GM19351 (cell line): ENCODE data around the gene KRIT1.
A peak's percentile ranks its signal among the peaks of the same experiment; 100 is the strongest.
"Not testable (repeated sequence)": the region's sequence is repeated elsewhere in the genome, so short reads cannot be mapped to it uniquely, and the experiment has no call there.

Source experiments
- ATAC-seq: cut with Tn5 transposase; IDR thresholded peaks from one replicate; pipeline ENCODE4 v1.9.1; 2021; ENCODE audit warnings: mild to moderate bottlenecking, moderate library complexity; ENCODE audit not compliant: unreplicated experiment

Gene KRIT1

DNA sequence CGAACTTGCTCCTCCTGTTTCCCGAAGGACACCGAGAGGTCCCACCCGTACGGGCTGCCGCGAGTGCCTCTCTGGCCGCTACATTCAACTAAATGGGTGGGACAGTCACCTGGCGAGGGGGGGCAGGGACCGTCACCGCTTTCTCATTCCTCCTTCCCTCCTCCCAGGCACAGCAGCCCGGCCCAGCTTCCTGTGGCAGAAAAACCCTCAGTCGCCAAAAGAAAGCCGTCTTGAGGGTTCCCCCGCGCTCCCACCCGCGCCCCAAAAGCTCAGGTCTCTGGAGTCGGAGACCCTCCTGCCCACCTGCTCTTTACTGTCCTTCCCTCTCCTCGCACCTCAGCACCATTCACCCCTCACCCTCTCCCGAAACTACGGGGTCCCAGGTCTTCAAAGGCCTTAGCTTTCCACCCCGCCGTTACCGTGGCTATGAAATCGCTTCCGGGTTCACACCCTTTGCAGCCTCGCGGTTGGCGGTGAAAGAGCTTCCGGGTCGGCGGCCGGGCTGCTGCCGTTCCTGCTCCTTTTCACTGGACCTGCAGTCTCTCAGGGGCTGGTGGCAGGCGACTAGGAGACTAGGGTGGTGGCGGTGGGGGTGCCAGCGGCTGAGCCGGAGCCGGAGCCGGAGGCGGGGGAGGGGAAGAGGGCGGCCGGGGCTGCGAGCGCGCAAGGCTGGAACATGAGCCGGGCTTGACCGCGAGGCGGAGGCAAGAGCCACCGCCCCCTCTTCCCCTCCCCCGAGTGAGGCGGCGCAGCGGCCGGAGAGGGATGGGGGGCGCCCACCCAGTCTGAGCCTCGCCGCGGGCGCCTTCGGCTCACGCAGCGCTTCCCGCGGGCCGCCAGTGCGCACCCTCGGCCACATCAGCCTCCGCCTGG lies at the start of gene KRIT1, which contains the start of gene ANKIB1:
KRIT1 (minus strand) TSS at position 428 of the 873 bp plus-strand sequence. CDS start 3,779 bp downstream, outside the sequence.
ANKIB1 (plus strand) TSS at position 488 of the 873 bp plus-strand sequence. CDS start 49,005 bp downstream, outside the sequence.
- ATAC-seq, result peak; percentile 77

DNA sequence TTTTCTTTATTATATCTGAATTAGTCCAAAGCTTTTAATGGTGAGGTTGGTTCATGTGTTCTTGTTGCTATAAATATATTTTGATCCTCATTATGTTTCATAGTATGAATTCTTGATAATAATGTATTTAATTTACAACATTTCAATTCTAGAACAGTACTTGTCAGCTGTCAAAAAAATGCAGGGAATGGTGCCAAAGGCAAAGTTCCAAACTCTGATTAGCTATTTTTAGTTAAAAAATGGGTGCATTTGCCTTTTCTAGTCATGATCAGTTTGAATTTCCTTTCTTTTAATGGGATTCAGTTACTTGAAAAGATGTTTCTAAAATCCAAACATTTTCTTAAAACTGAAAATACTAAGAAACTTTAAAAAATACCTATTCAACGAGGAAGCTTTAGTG lies 49.7 kb upstream of the KRIT1 start:
- no peak for ATAC-seq

DNA sequence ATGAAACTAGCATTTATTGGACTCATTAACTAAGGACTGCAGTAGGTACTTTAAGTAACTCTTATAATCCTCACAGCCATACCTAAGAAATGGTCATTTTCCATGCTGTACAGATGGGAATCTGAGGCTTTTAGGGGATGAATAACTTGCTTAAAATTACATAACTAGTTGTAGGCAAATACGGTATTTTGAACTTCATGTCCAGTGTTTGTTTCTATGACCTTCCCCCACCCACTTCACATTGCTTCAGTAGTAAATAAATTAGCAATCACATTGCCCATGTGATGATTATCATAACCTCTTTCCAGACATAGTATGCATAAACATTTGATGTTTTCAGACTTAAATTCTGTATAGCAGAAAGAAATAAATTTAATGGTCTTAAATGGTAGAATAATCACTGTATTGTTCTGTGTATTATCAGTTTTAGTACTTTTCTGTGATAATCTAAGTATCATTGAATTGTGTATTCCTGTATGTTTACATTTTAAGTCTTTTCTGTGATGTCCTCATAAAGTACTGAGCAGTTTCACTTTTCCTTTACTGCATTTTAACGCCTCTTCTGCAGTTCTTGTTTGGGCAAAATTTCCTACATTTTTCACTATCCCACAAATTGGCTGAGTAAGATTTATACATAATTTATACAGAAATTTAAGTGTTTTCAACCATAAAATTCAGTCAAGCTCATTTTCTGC lies 48.3 kb upstream of the KRIT1 start:
- ATAC-seq, result no peak

DNA sequence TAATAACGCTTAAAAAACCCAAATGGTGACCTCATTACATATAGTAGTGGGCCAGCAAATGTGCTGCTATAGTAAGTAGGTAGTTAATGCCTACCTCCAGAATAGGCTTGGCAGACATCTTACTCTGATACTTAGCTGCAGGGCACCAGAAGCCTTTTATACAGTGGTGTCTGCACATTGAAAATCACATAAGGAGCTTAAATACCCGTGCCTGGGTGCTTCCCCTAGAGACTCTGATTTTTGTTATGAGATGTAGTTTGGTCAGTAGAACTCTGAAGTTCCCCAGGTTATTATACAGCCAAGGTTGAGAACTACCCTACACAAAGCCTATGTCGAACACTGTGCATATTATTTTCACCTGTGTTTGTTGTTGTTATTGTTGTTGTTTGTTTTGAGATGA lies 47.3 kb upstream of the KRIT1 start:
- ATAC-seq, result no peak

- peak; percentile 40 for ATAC-seq
These were observed 43.6 kb upstream of the KRIT1 start for GRCh38 chr7:92289321-92289720.

GRCh38 chr7:92282930-92283329 lies 37.2 kb upstream of the KRIT1 start:
- ATAC-seq, result no peak

- no peak for ATAC-seq
These were observed 36.6 kb upstream of the KRIT1 start for GRCh38 chr7:92282221-92282814.

- no peak for ATAC-seq
These were observed 35.3 kb upstream of the KRIT1 start for GRCh38 chr7:92281031-92281430.

DNA sequence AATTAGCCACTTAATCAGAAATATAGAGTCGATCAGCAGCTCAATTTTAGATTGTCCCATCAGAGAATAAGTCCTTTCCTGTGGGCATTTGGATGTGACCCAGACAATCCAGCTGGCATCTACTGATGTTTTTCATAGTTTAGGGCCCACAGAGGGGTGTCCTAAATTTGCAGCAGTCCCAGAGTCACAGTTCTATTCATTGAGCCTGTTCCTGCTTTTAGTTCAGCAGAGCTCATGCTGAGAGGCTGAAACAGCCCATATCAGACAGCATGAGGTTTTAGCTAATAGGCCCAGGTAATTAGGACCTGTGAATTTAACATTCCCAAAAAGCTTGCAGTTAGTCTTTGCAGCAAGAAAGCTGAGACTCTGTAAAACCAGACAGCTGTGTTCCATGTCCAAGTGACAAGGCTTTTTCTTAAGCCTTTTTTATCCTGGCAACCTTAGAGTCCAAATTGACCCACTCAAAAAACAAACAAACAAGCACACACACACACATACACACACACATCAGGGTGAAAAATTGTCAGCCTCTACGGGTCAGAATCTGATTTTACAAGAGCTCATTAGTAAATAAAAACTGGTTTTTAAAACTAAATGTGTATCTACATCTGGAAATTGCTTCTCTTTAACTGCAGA lies 33.8 kb upstream of the KRIT1 start:
- ATAC-seq, result no peak

- peak; percentile 86 for ATAC-seq
These were observed 30.7 kb upstream of the KRIT1 start for GRCh38 chr7:92276460-92276864.

- ATAC-seq, result no peak
These were observed 29.6 kb upstream of the KRIT1 start for GRCh38 chr7:92275327-92275726.

- ATAC-seq, result no peak
These were observed 23.2 kb upstream of the KRIT1 start for GRCh38 chr7:92268921-92269320.

DNA sequence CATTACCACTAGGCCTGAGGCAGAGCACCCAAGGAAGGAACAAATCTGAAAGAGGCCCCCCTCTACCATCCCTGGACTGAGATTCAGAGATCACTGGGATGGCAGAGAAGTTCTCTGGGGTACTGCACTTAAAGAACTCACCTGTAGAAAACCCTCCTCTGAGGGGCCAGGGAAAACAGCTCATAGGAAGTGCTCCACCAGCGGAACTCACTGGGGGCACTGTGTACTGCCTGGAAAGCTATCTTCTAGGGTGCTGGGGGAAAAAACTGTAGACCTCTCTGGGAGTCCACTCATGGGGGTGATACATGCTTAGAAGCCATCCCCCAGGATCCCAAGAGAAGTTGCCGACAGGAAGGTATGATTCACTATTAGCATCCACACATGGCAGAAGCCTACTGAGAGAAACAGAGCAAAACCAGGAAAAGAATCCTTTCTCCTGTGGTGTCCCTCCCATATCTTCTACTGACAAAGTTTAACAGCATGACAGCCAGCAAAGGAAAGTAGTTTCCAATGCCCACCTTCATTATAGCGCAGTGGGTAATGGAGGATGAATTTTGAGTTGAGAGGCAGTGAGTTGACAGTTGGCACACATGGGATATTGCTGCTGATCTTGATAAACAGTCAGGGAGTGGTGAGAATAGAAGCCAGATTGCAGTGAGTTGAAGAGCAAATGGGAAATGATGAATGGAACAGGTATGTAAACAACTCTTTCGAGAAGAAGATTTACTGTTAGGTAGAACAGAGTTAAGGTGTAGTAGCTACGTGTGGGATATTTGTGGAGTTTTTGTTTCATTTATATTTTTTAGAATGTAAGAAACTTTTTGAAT lies 20.9 kb upstream of the KRIT1 start:
- ATAC-seq, result no peak

GRCh38 chr7:92260248-92260781 lies 14.6 kb upstream of the KRIT1 start:
- ATAC-seq, result no peak

DNA sequence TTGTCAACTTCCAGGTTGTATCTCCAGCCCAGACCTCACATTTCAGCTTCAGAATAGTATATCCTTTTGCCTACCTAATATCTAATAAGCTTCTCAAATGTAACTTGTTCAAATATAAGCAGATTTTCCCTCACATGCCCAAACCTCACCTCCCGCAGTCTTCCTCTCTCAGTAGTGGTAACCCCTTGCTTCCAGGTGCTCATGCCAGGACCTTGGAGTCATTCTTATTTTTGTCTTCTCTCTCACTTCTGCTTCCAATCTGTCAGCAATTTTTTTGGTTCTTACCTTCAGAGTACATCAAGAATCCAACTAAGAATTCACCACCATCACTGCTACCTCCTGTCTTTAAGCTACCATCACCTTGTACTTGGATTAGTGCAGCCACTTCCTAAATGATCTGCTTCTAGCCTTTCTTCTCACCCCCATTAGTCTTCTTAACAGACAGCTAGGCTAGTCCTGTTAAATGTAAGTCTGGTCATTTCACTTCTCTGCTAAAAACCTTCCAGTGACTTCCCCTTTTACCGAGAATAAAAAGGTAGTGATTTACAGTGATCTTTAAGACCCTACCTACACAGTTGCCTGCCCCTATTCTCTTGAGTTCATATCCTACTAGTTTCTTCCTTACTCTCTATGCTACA lies 14.0 kb upstream of the KRIT1 start:
- no peak for ATAC-seq

DNA sequence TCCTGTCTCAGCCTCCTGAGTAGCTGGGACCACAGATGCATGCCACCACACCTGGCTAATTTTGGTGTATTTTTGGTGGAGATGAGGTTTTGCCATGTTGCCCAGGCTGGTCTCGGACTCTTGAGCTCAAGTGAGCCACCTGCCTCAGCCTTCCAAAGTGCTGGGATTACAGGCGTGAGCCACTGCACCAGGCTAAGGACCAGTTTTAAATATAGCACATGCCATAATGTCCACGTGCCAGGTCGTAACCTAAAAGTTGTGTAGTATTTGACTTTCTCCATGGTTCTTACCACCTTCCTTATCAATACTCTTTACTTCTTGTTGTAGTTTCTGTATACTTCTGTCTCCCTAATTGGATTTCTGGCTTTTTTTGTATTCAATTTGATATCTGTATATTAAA lies 13.3 kb upstream of the KRIT1 start:
- no peak for ATAC-seq

GRCh38 chr7:92255308-92255707 lies 9.6 kb upstream of the KRIT1 start:
- no peak for ATAC-seq

- not testable (repeated sequence) for ATAC-seq
These were observed 9.1 kb upstream of the KRIT1 start for GRCh38 chr7:92254800-92255199.

- no peak for ATAC-seq
These were observed 7.5 kb upstream of the KRIT1 start for GRCh38 chr7:92253251-92253650.

DNA sequence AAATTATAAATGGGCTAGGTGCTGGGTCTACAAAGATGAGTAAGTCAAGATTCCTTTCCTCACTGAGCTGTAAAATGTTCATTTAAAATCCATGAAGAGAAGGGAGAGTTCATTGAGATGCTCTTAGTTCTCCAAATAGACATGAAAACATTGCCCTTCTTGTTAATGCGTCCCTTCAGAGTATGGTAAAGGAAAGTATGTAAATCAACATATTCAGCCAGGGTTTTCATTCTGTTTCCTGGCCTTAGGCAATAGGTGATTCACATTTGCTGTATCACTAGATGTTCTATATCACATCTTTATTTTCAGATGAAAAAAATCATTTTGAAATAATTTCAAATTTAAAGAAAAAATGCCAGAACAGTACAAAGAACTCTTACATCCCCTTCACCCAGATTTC lies 5.5 kb upstream of the KRIT1 start:
- ATAC-seq, result no peak
